Fibroblast of upper back skin (primary cell): ENCODE data around the gene NFIA.
A peak's percentile ranks its signal among the peaks of the same experiment; 100 is the strongest.

Experiments used
- DNase-seq: peaks from one replicate; pipeline ENCODE4 v3.0.0-alpha.2; 2013

NFIA gene

GRCh38 chr1:61344696-61345095 is 262.3 kb downstream of the NFIA start:
- peak; percentile 39 for DNase-seq

- DNase-seq: no peak
Measured at GRCh38 chr1:61348025-61348665, 265.8 kb downstream of the NFIA start.

- no peak for DNase-seq
Measured at GRCh38 chr1:61352845-61353435, 270.6 kb downstream of the NFIA start.

- no peak for DNase-seq
Measured at GRCh38 chr1:61353797-61354406, 271.5 kb downstream of the NFIA start.

- no peak for DNase-seq
Measured at GRCh38 chr1:61356016-61356415, 273.7 kb downstream of the NFIA start.

GRCh38 chr1:61356995-61357394 is 274.6 kb downstream of the NFIA start:
- DNase-seq: no peak

- no peak for DNase-seq
Measured at GRCh38 chr1:61357539-61357938, 275.2 kb downstream of the NFIA start.

- peak; percentile 24 for DNase-seq
Measured at GRCh38 chr1:61358770-61359455, 276.6 kb downstream of the NFIA start.

- no peak for DNase-seq
Measured at GRCh38 chr1:61361931-61362330, 279.6 kb downstream of the NFIA start.

GRCh38 chr1:61362351-61362750 is 280.0 kb downstream of the NFIA start:
- no peak for DNase-seq

- DNase-seq: no peak
Measured at GRCh38 chr1:61368366-61368765, 286.0 kb downstream of the NFIA start.

GRCh38 chr1:61368876-61369275 is 286.5 kb downstream of the NFIA start:
- DNase-seq: no peak

- DNase-seq: no peak
Measured at GRCh38 chr1:61370177-61370912, 288.0 kb downstream of the NFIA start.

GRCh38 chr1:61370913-61371279 is 288.5 kb downstream of the NFIA start:
- no peak for DNase-seq

- no peak for DNase-seq
Measured at GRCh38 chr1:61372944-61373343, 290.6 kb downstream of the NFIA start.

GRCh38 chr1:61374156-61374555 is 291.8 kb downstream of the NFIA start:
- no peak for DNase-seq

- DNase-seq: no peak
Measured at GRCh38 chr1:61375082-61375880, 292.9 kb downstream of the NFIA start.

GRCh38 chr1:61376151-61376550 is 293.8 kb downstream of the NFIA start:
- no peak for DNase-seq

GRCh38 chr1:61377242-61377958 is 295.0 kb downstream of the NFIA start:
- DNase-seq: no peak

- no peak for DNase-seq
Measured at GRCh38 chr1:61378494-61379180, 296.3 kb downstream of the NFIA start.

GRCh38 chr1:61379693-61380092 is 297.3 kb downstream of the NFIA start:
- no peak for DNase-seq
